ENCODE data around the gene NUDT6.

- TF ChIP-seq, protein P1, sequence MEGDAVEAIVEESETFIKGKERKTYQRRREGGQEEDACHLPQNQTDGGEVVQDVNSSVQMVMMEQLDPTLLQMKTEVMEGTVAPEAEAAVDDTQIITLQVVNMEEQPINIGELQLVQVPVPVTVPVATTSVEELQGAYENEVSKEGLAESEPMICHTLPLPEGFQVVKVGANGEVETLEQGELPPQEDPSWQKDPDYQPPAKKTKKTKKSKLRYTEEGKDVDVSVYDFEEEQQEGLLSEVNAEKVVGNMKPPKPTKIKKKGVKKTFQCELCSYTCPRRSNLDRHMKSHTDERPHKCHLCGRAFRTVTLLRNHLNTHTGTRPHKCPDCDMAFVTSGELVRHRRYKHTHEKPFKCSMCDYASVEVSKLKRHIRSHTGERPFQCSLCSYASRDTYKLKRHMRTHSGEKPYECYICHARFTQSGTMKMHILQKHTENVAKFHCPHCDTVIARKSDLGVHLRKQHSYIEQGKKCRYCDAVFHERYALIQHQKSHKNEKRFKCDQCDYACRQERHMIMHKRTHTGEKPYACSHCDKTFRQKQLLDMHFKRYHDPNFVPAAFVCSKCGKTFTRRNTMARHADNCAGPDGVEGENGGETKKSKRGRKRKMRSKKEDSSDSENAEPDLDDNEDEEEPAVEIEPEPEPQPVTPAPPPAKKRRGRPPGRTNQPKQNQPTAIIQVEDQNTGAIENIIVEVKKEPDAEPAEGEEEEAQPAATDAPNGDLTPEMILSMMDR (IDR thresholded peaks at IDR 0.05; ENCODE audit: insufficient read depth, low read depth, low read length) = no peak
- no peak for TF ChIP-seq EZH2 (IDR thresholded peaks at IDR 0.05; ENCODE audit: insufficient read depth, low read length)
Measured at GRCh38 chr4:122898370-122899150, 23.8 kb downstream of the NUDT6 start.

Measured in astrocyte (in vitro differentiated cells and primary cell).